ENCODE measurements around the gene RIN2.

GRCh38 chr20:19745106-19745505 is 13.0 kb upstream of the RIN2 start:
- TF ChIP-seq CTCF (IDR thresholded peaks at IDR 0.05; ENCODE audit: insufficient read depth, low read depth, low read length) (no peak), EZH2 (IDR thresholded peaks at IDR 0.05; ENCODE audit: insufficient read depth, low read length) (no peak)

All from astrocyte (in vitro differentiated cells and primary cell).